ENCODE data around the gene USP4. TPM values are rescaled to one million over a fixed set of nuclear protein-coding genes. Genes with fewer than 3 reads are reported as not detected.

The USP4 gene
- total and polyA plus RNA-seq, 4 donors, result 12.5 to 17.7 (median 14.9) TPM

DNA sequence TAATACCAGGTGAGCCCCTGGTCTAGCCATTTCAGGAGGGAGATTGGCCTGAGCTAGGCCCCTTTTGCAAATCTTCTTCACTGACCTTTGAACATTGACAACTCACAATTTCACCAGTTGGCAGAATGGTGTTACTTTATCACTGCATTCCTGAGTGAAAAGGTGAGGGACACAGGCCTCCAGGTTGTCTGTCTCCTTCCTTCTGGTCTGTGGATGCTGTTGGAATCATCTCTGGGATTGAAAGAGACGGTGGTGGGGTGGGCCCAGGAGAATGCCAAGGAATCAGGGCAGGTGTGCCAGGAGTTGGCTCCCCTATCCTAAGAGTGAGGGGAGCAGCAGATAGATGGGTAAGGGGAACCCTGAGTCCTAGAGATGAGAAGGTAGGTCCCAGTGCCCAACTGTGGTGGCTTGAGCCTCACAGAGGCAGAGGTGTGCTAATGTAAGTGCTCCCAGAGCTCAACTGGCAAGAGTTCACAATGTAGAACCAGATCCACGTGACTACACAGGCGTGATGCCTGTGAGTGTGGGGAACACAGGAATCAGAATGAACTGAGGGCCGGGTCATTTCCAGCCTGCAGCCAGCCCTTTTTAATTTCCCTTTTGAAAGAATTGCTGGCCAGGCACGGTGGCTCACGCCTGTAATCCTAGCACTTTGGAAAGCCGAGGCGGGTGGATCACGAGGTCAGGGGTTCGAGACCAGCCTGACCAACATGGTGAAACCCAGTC is 74.0 kb downstream of the USP4 start:
- DNase-seq (ENCODE audit: low spot score), result no peak
- H3K9me3 ChIP-seq (ENCODE audit: control insufficient read depth in 4 of 4, low read length in 3 of 4), result no peaks in the 10 kb centered on the region
- no peak overlapping the region for H3K4me3 ChIP-seq (ENCODE audit: low read depth in 1 of 3, low read length in 3 of 3)
- 88% methylated on average over 10 of the region's 10 CpGs for WGBS
- peaks cover 0 to 5% (median 1%) of the 10 kb centered on the region in 4 donors for H3K36me3 ChIP-seq (ENCODE audit: control insufficient read depth in 4 of 4, insufficient read depth in 3 of 4, low read depth in 1 of 4, low read length in 3 of 4)
- TF ChIP-seq RXRA (IDR thresholded peaks at IDR 0.05) (no peak), GABPA (IDR thresholded peaks at IDR 0.05 in 1 of 2, conservative IDR thresholded peaks at IDR 0.05 in 1 of 2) (no peak)
- no peaks in the 10 kb centered on the region for H3K27me3 ChIP-seq (ENCODE audit: control insufficient read depth in 4 of 4, insufficient read depth in 4 of 4, low read length in 3 of 4)
- H3K9ac ChIP-seq (ENCODE audit: low read depth in 1 of 2, low read length in 2 of 2), result no peak overlapping the region
- H3K27ac ChIP-seq (ENCODE audit: low read depth in 1 of 2, low read length in 2 of 2), result no peak overlapping the region
- no peaks in the 10 kb centered on the region for H3K4me1 ChIP-seq (ENCODE audit: control insufficient read depth in 4 of 4, insufficient read depth in 4 of 4, low read length in 3 of 4)

DNA sequence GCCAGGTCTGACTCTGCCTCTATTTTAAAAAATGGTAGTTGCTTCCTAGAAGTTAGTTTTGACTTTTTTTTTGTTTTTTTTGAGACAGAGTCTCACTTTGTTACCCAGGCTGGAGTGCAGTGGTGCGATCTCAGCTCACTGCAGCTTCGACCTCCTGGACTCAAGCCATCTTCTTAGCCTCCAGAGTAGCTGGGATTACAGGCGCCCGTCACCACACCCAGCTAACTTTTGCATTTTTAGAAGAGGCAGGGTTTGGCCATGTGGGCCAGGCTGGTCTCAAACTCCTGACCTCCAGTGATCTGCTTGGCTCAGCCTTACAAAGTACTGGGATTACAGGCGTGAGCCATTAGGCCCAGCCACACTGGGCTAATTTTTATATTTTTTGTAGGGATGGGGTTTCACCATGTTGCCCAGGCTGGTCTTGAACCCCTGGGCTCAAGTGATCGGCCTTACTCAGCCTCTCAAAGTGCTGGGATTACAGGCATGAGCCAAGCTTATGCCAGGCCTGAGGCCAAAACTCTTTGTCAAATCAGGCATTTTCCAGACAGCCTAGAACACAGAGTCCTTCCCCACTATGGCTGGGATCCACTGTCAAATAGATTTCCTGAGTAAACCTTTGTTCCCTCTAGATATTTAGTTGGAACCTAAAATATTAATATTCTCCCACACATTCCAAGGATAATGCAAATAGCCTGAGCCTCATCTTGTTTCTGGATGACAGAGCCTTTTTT is 76.5 kb downstream of the USP4 start:
- 91% methylated on average over 6 of the region's 6 CpGs for WGBS
- DNase-seq (ENCODE audit: low spot score), result no peak
- H3K9me3 ChIP-seq (ENCODE audit: control insufficient read depth in 4 of 4, low read length in 3 of 4), result no peaks in the 10 kb centered on the region
- no peak overlapping the region for H3K9ac ChIP-seq (ENCODE audit: low read depth in 1 of 2, low read length in 2 of 2)
- TF ChIP-seq, protein P1, sequence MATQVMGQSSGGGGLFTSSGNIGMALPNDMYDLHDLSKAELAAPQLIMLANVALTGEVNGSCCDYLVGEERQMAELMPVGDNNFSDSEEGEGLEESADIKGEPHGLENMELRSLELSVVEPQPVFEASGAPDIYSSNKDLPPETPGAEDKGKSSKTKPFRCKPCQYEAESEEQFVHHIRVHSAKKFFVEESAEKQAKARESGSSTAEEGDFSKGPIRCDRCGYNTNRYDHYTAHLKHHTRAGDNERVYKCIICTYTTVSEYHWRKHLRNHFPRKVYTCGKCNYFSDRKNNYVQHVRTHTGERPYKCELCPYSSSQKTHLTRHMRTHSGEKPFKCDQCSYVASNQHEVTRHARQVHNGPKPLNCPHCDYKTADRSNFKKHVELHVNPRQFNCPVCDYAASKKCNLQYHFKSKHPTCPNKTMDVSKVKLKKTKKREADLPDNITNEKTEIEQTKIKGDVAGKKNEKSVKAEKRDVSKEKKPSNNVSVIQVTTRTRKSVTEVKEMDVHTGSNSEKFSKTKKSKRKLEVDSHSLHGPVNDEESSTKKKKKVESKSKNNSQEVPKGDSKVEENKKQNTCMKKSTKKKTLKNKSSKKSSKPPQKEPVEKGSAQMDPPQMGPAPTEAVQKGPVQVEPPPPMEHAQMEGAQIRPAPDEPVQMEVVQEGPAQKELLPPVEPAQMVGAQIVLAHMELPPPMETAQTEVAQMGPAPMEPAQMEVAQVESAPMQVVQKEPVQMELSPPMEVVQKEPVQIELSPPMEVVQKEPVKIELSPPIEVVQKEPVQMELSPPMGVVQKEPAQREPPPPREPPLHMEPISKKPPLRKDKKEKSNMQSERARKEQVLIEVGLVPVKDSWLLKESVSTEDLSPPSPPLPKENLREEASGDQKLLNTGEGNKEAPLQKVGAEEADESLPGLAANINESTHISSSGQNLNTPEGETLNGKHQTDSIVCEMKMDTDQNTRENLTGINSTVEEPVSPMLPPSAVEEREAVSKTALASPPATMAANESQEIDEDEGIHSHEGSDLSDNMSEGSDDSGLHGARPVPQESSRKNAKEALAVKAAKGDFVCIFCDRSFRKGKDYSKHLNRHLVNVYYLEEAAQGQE (IDR thresholded peaks at IDR 0.05), result no peak
- TF ChIP-seq NR2F2 (IDR thresholded peaks at IDR 0.05) (no peak), SP1 (IDR thresholded peaks at IDR 0.05) (no peak), EGR1 (IDR thresholded peaks at IDR 0.05; ENCODE audit: low read depth in 2 of 2) (no peak), RXRA (IDR thresholded peaks at IDR 0.05) (no peak), GABPA (IDR thresholded peaks at IDR 0.05 in 1 of 2, conservative IDR thresholded peaks at IDR 0.05 in 1 of 2) (no peak), TAF1 (conservative IDR thresholded peaks at IDR 0.05) (no peak), FOXA2 (IDR thresholded peaks at IDR 0.05) (no peak), YY1 (IDR thresholded peaks at IDR 0.05) (no peak), HNF4G (IDR thresholded peaks at IDR 0.05) (no peak), JUND (IDR thresholded peaks at IDR 0.05) (no peak), HNF4A (conservative IDR thresholded peaks at IDR 0.05) (no peak)
- TF ChIP-seq, protein P2, sequence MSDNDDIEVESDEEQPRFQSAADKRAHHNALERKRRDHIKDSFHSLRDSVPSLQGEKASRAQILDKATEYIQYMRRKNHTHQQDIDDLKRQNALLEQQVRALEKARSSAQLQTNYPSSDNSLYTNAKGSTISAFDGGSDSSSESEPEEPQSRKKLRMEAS (IDR thresholded peaks at IDR 0.05), result no peak
- TF ChIP-seq, protein P3, sequence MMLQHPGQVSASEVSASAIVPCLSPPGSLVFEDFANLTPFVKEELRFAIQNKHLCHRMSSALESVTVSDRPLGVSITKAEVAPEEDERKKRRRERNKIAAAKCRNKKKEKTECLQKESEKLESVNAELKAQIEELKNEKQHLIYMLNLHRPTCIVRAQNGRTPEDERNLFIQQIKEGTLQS (IDR thresholded peaks at IDR 0.05), result no peak
- TF ChIP-seq, protein P4, sequence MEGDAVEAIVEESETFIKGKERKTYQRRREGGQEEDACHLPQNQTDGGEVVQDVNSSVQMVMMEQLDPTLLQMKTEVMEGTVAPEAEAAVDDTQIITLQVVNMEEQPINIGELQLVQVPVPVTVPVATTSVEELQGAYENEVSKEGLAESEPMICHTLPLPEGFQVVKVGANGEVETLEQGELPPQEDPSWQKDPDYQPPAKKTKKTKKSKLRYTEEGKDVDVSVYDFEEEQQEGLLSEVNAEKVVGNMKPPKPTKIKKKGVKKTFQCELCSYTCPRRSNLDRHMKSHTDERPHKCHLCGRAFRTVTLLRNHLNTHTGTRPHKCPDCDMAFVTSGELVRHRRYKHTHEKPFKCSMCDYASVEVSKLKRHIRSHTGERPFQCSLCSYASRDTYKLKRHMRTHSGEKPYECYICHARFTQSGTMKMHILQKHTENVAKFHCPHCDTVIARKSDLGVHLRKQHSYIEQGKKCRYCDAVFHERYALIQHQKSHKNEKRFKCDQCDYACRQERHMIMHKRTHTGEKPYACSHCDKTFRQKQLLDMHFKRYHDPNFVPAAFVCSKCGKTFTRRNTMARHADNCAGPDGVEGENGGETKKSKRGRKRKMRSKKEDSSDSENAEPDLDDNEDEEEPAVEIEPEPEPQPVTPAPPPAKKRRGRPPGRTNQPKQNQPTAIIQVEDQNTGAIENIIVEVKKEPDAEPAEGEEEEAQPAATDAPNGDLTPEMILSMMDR (IDR thresholded peaks at IDR 0.05; ENCODE audit: low read depth, low read length, missing input control), result no peak
- TF ChIP-seq, protein P5, sequence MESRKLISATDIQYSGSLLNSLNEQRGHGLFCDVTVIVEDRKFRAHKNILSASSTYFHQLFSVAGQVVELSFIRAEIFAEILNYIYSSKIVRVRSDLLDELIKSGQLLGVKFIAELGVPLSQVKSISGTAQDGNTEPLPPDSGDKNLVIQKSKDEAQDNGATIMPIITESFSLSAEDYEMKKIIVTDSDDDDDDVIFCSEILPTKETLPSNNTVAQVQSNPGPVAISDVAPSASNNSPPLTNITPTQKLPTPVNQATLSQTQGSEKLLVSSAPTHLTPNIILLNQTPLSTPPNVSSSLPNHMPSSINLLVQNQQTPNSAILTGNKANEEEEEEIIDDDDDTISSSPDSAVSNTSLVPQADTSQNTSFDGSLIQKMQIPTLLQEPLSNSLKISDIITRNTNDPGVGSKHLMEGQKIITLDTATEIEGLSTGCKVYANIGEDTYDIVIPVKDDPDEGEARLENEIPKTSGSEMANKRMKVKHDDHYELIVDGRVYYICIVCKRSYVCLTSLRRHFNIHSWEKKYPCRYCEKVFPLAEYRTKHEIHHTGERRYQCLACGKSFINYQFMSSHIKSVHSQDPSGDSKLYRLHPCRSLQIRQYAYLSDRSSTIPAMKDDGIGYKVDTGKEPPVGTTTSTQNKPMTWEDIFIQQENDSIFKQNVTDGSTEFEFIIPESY (IDR thresholded peaks at IDR 0.05), result no peak
- H3K36me3 ChIP-seq (ENCODE audit: control insufficient read depth in 4 of 4, insufficient read depth in 3 of 4, low read depth in 1 of 4, low read length in 3 of 4), result no peaks in the 10 kb centered on the region
- no peaks in the 10 kb centered on the region for H3K27me3 ChIP-seq (ENCODE audit: control insufficient read depth in 4 of 4, insufficient read depth in 4 of 4, low read length in 3 of 4)
- no peaks in the 10 kb centered on the region for H3K4me1 ChIP-seq (ENCODE audit: control insufficient read depth in 4 of 4, insufficient read depth in 4 of 4, low read length in 3 of 4)
- H3K27ac ChIP-seq (ENCODE audit: low read depth in 1 of 2, low read length in 2 of 2), result no peak overlapping the region
- no peak overlapping the region for H3K4me3 ChIP-seq (ENCODE audit: low read depth in 1 of 3, low read length in 3 of 3)

Measured in liver (tissue), 9 donors.